Nephron (organoid): ENCODE measurements around the gene INKA2.

Source experiments
- H3K27ac Mint-ChIP-seq, 3 experiments: 2 replicates each; pipeline ENCODE4 v1.8.0; 2020; ENCODE audit warnings: mixed read lengths in 3 of 3, mild to moderate bottlenecking in 2 of 3, moderate library complexity in 1 of 3
- H3K27me3 Mint-ChIP-seq: 2 replicates; pipeline ENCODE4 v1.8.0; 2021; ENCODE audit warnings: low read depth, mild to moderate bottlenecking, moderate library complexity, mixed read lengths
- H3K36me3 Mint-ChIP-seq: 2 replicates; pipeline ENCODE4 v1.8.0; 2020; ENCODE audit warnings: low read depth, mixed read lengths
- H3K4me1 Mint-ChIP-seq: 2 replicates; pipeline ENCODE4 v1.8.0; 2020; ENCODE audit warnings: mixed read lengths
- H3K4me3 Mint-ChIP-seq, 3 experiments: 2 replicates each; pipeline ENCODE4 v1.8.0; 2020; ENCODE audit warnings: mild to moderate bottlenecking in 3 of 3, mixed read lengths in 3 of 3, moderate library complexity in 2 of 3
- H3K9me3 Mint-ChIP-seq: 2 replicates; pipeline ENCODE4 v1.8.0; 2020; ENCODE audit warnings: mixed read lengths
- CTCF ChIP-seq, 3 experiments: fragments of 200-600 bp; sonication (generic); IDR thresholded peaks; one replicate each; pipeline ENCODE4 v1.5.0; 2021; ENCODE audit warnings: antibody characterized with exemption in 3 of 3; ENCODE audit not compliant: unreplicated experiment in 3 of 3

Gene INKA2

GRCh38 chr1:111723091-111723806 lies 15.9 kb downstream of the INKA2 start:
- Mint-ChIP-seq H3K4me1 (peaks cover 79% of the 10 kb centered on the region), H3K27ac (peak overlapping the region in 2 of 3 experiments; percentile 49 to 55), H3K4me3 (peak overlapping the region in 1 of 3 experiments; percentile 35), H3K36me3 (no peaks in the 10 kb centered on the region), H3K9me3 (no peaks in the 10 kb centered on the region), H3K27me3 (no peaks in the 10 kb centered on the region)
- TF ChIP-seq CTCF (IDR thresholded peaks at IDR 0.05; ENCODE audit: unreplicated experiment in 3 of 3), result no peak

GRCh38 chr1:111720977-111721786 lies 18.0 kb downstream of the INKA2 start:
- no peaks in the 10 kb centered on the region for H3K9me3 Mint-ChIP-seq
- peak overlapping the region in 1 of 3 experiments; percentile 29 for H3K4me3 Mint-ChIP-seq
- H3K27me3 Mint-ChIP-seq, result no peaks in the 10 kb centered on the region
- H3K36me3 Mint-ChIP-seq, result peaks cover 4% of the 10 kb centered on the region
- H3K4me1 Mint-ChIP-seq, result peaks cover 80% of the 10 kb centered on the region
- no peak for TF ChIP-seq CTCF (IDR thresholded peaks at IDR 0.05; ENCODE audit: unreplicated experiment in 3 of 3)
- H3K27ac Mint-ChIP-seq, result peak overlapping the region; percentile 8 to 64 (median 13)

- Mint-ChIP-seq H3K4me1 (peaks cover 77% of the 10 kb centered on the region), H3K4me3 (peak overlapping the region in 1 of 3 experiments; percentile 29), H3K9me3 (no peaks in the 10 kb centered on the region), H3K27ac (peak overlapping the region in 2 of 3 experiments; percentile 46 to 64), H3K36me3 (peaks cover 4% of the 10 kb centered on the region), H3K27me3 (no peaks in the 10 kb centered on the region)
- no peak for TF ChIP-seq CTCF (IDR thresholded peaks at IDR 0.05; ENCODE audit: unreplicated experiment in 3 of 3)
These were observed 18.8 kb downstream of the INKA2 start for GRCh38 chr1:111720274-111720976.

- H3K27me3 Mint-ChIP-seq, result no peaks in the 10 kb centered on the region
- no peak for TF ChIP-seq CTCF (IDR thresholded peaks at IDR 0.05; ENCODE audit: unreplicated experiment in 3 of 3)
- peaks cover 70% of the 10 kb centered on the region for H3K4me1 Mint-ChIP-seq
- peak overlapping the region; percentile 8 to 64 (median 46) for H3K27ac Mint-ChIP-seq
- H3K36me3 Mint-ChIP-seq, result peaks cover 4% of the 10 kb centered on the region
- no peaks in the 10 kb centered on the region for H3K9me3 Mint-ChIP-seq
- peak overlapping the region in 1 of 3 experiments; percentile 3 for H3K4me3 Mint-ChIP-seq
These were observed 19.5 kb downstream of the INKA2 start for GRCh38 chr1:111719674-111720132.

GRCh38 chr1:111719135-111719534 lies 20.1 kb downstream of the INKA2 start:
- peaks cover 4% of the 10 kb centered on the region for H3K36me3 Mint-ChIP-seq
- H3K27me3 Mint-ChIP-seq, result no peaks in the 10 kb centered on the region
- no peaks in the 10 kb centered on the region for H3K9me3 Mint-ChIP-seq
- H3K27ac Mint-ChIP-seq, result peak overlapping the region; percentile 8 to 64 (median 61)
- H3K4me3 Mint-ChIP-seq, result no peak overlapping the region
- TF ChIP-seq CTCF (IDR thresholded peaks at IDR 0.05; ENCODE audit: unreplicated experiment in 3 of 3), result no peak
- H3K4me1 Mint-ChIP-seq, result peaks cover 64% of the 10 kb centered on the region
